Skin of body (tissue), 2 donors: ENCODE results near the gene CCDC88B. TPM values are rescaled to one million over a fixed set of nuclear protein-coding genes. Genes with fewer than 3 reads are reported as not detected.
"Not testable (repeated sequence)": the region's sequence is repeated elsewhere in the genome, so short reads cannot be mapped to it uniquely, and the experiment has no call there.

ENCODE experiments used
- DNase-seq: peaks from one replicate; lab custom pipeline; 2025; lab: John Stamatoyannopoulos, UW
- total RNA-seq: library from RNA; depleted of rRNA; stranded (reverse); fragments of >200 nt; gene quantifications from one replicate; pipeline ENCODE4 v1.2.3, GENCODE V29; 2014

Gene CCDC88B
- total RNA-seq, 1 donor from 2014 or later: 5.9 TPM

DNA sequence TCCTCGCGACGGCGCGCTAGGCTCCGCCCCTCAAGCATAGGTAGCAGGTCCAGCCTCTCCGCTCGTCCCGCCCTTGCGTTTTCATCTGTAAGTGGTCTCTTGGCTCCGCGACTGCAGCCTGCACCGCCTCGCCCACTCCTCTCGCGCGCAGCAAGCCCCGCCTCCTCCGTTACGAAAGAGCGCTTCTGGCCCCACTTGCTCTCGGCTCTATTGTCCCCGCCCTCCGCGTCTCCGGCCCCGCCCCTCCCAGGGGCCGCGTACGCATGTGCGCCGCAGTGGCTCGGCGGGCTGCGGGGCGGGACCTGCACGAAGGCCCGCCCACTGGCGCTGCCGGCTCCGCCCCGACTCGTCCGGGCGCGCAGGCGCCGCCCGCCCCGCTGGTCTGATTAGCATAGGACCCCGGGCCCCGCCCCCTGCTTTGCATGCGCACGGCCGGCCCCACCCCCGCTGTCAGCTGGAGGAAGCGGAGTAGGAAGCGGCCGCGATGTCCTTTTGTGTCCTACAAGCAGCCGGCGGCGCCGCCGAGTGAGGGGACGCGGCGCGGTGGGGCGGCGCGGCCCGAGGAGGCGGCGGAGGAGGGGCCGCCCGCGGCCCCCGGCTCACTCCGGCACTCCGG, 34.8 kb upstream of the CCDC88B start, which contains the start of gene ESRRA:
Gene ESRRA, plus strand, starts transcription at position 450 of the 616 bp plus-strand sequence. CDS start 1,656 bp downstream, outside the sequence.
- peak; percentile 98 for DNase-seq

DNA sequence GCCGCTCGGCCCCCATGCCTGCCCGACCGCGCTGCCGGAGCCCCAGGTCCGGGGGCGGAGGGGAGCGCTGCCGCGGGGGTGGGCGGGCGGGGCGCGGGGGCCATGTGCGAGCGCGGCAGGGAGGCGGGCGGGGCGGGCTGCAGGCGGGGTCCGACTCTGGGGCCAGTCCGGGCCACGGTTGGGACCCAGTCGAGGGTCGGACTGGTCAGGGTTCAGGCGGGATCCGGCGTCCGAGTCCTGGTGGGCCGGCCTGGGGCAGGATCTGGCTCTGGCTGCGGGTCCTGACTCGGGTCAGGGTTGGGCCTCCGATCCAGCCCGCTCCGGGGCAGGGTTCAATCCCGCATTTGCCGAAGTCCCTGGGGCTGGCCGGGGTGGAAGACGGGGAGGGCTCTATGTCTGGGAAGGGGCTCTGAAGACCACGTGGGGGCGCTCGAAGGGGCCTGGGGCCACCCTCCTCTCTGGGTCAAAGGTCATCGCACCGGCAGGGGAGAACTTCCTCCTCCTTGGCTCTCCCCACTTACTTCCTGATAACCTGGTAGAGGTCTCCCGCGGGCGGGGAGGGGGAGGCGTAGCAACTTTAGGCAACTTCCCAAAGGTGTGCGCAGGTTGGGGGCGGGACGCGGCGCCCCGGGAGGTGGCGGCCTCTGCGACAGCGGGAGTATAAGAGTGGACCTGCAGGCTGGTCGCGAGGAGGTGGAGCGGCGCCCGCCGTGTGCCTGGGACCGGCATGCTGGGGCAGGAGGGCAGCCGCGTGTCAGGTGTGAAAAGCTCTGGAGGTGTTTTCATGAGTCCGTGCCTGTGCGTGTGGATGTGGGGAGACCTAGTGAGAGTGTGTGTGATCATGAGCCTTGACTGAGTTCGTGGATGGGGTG, 34.1 kb upstream of the CCDC88B start:
- DNase-seq: no peak

DNA sequence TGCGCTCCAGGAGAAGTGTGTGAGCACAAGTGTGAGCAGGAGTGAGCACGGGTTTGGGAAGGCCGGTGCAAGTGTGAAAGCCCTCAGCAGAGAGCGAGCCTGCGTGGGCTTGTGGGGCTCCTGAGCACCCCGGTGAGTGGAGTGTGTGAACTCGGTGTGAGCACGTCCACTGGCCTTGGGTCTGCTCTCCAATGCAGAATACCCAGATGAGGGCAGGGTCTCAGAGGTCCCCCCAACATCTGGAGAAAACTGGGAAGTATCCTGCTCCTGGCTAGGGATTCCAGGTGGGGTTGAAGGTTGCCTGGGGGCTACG, 33.5 kb upstream of the CCDC88B start:
- no peak for DNase-seq

DNA sequence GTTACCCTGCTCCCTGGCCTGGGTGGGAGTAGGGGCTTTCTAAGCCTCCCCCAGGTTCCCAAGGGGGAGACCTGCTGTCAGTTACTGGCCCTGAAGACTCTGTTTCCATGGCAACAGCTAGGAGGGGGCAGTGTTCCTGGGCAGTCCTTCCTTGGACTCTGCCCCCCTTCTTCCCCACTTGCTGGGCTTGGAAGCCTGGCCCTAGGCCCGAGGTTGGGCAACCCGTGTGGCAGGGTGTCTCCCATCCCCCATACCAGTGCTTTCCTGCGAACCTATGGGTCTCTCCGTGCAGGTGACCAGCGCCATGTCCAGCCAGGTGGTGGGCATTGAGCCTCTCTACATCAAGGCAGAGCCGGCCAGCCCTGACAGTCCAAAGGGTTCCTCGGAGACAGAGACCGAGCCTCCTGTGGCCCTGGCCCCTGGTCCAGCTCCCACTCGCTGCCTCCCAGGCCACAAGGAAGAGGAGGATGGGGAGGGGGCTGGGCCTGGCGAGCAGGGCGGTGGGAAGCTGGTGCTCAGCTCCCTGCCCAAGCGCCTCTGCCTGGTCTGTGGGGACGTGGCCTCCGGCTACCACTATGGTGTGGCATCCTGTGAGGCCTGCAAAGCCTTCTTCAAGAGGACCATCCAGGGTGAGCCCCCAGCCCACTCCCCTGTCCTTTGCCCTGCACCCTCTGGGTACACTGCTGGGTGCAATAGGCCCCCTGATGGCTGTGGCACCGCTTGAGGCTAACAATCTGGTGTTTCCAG, 33.0 kb upstream of the CCDC88B start:
- DNase-seq: no peak

DNA sequence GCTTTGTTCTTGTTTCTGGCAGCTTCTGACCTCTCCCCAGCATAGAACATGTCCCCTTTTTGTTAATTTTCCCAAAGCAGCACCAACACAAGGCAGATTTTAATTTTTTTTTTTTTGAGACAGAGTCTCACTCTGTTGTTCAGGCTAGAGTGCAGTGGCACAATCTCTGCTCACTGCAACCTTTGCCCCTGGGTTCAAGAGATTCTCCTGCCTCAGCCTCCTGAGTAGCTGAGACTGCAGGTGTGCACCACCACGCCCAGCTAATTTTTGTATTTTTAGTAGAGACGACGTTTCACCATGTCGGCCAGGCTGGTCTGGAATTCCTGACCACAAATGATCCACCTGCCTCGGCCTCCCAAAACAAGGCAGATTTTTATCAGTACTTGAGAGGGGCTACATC, 32.2 kb upstream of the CCDC88B start:
- DNase-seq: not testable (repeated sequence)

DNA sequence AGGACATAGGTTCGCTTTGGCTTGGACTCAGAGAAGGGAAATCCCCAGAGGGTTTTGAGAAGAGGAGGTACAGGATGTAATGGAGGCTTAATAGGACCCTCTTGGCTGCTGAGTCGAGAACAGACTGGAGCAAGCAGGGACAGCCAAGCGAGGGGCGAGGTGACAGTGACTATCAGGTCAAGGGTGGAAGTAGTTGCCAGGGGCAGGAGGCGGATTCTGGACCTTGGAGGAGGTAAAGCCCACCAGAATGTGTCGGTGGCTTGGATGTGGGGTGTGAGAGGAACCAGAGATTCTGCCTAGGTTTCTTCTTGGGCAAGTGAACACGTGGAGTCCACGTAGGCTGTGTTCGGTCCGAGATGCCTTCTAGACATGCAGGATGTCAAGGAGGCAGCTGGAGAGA, 27.1 kb upstream of the CCDC88B start:
- no peak for DNase-seq

DNA sequence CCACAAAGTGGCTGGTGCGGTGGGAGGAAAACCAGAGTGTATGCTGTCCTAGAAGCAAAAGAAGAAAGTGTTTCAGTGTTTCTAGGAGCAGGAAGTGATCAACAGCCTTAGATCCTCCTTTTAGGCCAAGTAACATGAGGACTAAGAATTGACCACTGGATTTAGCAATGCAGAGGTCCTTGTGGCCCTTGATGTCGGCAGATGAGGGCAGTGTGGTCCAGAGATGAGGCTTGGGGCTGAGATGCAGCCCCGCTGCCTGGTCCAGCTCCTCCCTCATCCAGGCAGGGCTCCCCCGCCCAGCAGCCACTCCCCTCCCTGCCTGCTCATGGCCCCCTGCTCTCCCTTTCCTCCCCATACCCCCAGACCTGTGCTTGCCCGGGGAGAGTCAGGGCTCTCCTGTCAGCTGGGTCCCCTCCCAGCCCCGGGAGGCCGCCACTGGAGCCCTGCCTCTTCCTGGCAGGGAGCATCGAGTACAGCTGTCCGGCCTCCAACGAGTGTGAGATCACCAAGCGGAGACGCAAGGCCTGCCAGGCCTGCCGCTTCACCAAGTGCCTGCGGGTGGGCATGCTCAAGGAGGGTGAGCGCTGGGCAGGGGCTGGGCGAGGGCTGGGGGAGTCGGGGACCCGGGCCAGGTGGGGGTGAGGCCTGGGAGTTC, 26.4 kb upstream of the CCDC88B start:
- DNase-seq: no peak

DNA sequence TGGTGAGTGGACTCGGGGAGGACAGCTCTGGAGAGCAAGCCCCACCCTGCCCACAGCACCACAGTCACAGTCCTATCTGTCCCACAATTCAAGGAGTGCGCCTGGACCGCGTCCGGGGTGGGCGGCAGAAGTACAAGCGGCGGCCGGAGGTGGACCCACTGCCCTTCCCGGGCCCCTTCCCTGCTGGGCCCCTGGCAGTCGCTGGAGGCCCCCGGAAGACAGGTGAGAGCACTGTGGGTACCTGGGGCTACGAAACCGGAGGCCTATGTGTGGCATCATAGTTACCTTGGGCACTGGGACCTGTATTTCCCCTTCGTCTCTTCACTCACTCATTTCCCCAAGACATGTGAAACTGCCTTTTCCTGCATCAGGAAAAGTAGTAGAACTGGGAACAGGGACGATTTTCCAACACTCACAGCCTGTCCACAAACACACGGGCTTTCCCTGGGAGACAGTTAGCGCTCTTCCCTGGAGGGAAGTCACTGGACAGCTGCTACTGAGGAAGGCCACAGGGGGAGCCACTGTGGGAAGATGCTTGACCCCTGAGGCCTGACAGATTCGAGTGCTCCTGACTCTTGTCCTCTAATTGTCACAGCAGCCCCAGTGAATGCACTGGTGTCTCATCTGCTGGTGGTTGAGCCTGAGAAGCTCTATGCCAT, 25.7 kb upstream of the CCDC88B start:
- no peak for DNase-seq

DNA sequence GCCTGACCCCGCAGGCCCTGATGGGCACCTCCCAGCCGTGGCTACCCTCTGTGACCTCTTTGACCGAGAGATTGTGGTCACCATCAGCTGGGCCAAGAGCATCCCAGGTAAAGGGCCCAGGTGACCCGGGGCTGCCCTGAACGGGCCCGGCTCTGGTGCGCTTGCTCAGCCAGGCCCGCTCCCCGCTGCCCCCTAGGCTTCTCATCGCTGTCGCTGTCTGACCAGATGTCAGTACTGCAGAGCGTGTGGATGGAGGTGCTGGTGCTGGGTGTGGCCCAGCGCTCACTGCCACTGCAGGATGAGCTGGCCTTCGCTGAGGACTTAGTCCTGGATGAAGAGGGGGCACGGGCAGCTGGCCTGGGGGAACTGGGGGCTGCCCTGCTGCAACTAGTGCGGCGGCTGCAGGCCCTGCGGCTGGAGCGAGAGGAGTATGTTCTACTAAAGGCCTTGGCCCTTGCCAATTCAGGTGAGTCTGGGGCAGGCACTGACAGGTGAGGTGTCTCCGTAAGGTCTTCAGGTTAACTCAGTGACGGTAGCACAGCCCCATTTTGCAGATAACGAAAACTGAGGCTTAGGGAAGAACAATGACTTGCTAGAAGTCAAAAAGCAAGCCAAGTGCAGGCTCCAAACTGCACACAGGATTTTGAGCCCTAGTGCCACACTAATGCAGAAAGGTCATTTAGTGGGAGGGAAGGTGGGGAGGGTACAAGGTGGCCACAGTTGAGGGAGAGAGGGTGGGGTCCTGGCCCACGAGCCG, 25.0 kb upstream of the CCDC88B start:
- no peak for DNase-seq

DNA sequence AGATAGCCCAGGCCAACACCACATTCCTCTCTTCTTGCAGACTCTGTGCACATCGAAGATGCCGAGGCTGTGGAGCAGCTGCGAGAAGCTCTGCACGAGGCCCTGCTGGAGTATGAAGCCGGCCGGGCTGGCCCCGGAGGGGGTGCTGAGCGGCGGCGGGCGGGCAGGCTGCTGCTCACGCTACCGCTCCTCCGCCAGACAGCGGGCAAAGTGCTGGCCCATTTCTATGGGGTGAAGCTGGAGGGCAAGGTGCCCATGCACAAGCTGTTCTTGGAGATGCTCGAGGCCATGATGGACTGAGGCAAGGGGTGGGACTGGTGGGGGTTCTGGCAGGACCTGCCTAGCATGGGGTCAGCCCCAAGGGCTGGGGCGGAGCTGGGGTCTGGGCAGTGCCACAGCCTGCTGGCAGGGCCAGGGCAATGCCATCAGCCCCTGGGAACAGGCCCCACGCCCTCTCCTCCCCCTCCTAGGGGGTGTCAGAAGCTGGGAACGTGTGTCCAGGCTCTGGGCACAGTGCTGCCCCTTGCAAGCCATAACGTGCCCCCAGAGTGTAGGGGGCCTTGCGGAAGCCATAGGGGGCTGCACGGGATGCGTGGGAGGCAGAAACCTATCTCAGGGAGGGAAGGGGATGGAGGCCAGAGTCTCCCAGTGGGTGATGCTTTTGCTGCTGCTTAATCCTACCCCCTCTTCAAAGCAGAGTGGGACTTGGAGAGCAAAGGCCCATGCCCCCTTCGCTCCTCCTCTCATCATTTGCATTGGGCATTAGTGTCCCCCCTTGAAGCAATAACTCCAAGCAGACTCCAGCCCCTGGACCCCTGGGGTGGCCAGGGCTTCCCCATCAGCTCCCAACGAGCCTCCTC, 24.1 kb upstream of the CCDC88B start:
- DNase-seq: not testable (repeated sequence)

DNA sequence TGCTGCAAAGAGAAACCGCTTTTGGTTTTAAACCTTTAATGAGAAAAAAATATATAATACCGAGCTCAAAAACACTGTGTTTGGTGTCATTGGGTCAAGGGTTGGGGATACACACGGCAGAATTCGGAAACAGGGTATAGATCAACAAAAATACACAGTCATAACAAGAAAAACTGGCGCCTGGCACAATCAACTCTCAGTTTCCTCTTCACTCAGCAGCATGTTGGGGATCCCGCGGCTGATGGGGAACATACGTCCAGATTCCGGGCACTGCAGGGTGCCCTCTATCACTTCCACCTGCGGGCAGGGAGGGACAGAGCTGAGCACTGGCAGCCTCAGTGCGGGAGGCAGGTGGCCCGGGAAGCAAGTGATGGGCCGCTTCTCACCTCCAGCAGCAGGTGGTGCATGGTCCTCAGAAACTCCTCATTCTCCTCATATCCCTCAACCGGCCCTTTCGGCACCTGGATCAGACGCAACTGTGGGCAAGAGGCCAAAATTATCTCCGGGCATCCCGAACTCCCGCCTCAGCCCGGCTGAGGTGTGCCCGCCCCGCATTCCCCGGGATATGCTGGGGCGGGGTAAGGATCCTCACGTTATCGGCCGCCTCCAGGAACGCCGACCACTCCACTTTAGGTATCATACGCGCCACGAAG, 23.2 kb upstream of the CCDC88B start:
- DNase-seq: no peak

DNA sequence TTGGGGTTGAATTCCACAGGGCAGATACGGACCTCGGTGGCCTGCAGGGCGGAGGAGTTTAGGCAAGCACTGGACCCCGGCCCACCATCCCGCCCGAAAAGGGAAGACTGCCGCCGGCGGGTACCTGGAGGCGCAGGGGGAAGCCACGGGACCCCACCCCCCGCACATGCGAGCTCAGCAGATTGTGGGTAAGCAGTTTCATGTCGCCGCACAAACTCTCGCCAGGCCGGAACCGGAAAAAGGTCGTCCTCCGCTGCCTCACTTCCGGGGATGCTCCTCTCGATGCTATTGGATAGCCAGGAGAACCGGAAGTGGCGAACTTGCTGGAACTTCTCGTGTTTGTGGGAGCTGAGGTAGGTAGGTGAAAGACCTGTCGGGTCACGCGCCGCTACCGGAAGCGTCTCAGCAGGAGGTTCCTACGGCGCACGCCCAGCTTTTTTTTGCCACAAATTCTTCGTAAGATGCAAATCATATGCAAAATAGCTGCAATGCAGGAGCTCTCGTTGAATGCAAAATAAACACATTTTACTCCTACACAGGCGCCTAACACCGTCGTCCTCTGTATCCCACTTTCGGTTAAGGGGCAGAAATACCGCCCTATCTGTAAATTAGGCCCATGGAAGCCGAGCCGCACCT, 22.6 kb upstream of the CCDC88B start, which contains the start of gene TRMT112:
Gene TRMT112, minus strand, starts transcription at position 235 of the 636 bp plus-strand sequence. Its CDS starts 33 bp downstream, at position 202.
- DNase-seq: peak; percentile 97

DNA sequence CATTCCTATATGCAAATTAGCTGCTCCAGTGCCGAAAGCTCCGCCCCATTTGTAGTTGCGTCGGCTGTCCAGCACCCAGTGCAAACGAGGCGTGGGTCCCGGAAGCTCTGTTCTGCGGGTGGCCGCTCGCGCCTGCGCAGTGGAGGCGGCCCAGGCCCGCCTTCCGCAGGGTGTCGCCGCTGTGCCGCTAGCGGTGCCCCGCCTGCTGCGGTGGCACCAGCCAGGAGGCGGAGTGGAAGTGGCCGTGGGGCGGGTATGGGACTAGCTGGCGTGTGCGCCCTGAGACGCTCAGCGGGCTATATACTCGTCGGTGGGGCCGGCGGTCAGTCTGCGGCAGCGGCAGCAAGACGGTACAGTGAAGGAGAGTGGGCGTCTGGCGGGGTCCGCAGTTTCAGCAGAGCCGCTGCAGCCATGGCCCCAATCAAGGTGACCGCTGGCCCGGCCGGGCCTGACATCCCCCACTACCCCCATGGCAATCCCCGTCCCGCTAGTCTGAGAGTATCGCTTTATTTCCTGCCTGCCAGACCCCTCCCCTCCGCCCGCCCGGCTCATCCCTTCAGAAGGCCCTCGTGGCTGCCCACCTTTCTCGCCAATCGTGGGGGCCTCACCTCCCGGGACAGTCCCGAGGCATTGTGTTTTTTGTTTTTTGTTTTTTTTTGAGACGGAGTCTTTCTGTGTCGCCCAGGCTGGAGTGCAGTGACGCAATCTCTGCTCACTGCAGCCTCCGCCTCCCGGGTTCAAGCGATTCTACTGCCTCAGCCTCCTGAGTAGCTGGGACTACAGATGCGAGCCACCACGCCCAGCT, 21.8 kb upstream of the CCDC88B start, which contains the start of gene PRDX5:
Gene PRDX5, plus strand, starts transcription at position 161 of the 805 bp plus-strand sequence. Its CDS starts 95 bp downstream, at position 256.
- peak; percentile 96 for DNase-seq

DNA sequence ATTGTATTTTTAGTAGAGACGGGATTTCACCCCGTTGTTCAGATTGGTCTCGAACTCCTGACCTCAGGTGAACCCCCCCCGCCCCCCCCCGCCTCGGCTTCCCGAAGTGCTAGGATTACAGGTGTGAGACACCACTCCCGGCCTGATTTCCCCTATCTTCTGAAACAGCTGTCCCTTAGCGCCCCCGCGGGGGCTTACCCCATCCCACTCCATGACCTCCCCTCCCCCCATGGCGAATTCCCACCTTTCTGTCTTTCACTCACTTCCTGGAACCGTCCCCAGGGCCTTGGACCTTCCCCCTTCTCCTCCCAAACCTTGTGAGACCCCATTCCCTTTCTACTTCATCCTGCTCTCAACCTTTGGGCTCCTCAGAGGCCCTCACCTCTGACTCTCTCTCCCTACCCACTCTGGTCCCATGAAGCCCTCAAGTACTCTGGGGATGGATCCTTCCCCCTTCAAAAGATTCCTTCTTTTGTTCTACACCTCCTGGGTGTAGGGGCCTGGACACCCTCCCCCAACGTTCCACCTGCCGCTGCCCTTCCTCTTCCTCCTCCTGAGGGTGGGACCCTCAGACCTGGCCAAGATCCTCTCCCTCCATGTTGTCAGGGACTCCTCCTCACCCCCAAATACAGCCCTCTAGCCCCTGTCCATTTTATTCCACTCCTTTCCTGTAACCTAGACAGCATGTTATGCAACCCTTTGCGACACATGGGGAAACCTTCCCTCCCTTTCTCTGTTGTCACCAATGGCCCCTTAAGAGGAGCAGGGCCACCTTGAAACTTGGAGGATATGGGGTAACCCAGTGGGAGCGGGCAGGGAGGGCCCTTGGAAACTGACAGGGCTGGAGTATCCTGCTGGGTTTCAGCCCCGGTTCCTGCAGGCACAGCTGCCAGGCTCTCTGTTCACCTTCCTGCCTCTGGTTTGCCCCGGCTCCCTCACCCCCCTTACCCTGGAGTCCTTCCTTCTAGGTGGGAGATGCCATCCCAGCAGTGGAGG, 20.9 kb upstream of the CCDC88B start:
- no peak for DNase-seq

DNA sequence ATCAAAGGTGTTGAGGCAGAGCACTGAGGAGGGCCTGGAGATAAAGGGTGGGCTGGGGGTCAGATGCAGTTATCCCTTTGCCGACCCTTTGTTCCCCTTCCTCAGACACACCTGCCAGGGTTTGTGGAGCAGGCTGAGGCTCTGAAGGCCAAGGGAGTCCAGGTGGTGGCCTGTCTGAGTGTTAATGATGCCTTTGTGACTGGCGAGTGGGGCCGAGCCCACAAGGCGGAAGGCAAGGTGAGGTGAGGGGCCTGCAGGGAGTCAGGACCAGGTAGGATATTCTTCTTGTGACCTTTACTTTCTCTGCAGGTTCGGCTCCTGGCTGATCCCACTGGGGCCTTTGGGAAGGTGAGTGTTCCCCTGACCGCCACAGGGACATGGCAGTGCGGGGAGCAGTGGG, 19.4 kb upstream of the CCDC88B start:
- no peak for DNase-seq

DNA sequence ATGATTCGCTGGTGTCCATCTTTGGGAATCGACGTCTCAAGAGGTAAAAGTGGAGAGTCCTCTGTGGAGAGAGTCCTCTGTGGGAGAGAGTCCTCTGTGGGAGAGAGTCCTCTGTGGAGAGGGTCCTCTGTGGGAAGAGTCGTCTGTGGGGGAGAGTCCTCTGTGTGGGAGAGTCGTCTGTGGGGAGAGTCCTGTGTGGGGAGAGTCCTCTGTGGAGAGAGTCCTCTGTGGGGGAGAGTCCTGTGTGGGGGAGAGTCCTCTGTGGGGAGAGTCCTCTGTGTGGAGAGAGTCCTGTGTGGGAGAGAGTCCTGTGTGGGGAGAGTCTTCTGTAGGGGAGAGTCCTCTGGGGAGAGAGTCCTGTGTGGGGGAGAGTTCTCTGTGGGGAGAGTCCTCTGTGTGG, 19.0 kb upstream of the CCDC88B start:
- DNase-seq: no peak
